Pancreas (tissue), 10 donors: Measurements from ENCODE around the gene DLG1. TPM values are rescaled to one million over a fixed set of nuclear protein-coding genes. Genes with fewer than 3 reads are reported as not detected.

Experiments
- ATAC-seq, 4 donors: fragments of 200-7000 bp; cut with Tn5 transposase; one replicate each; pipeline versions ENCODE4 v1.8.0 to v1.9.1; 2020; ENCODE audit warnings: mild to moderate bottlenecking in 4 of 4, moderate library complexity in 4 of 4
- DNase-seq, 6 donors: peaks; one replicate each; pipeline ENCODE4 v3.0.0-alpha.2; 2020
- FAIRE-seq: peaks from 2 replicates; lab custom pipeline; 2012; peaks lifted over from hg19 to GRCh38; lab: Jason Lieb, UNC
- H3K27ac ChIP-seq, 4 donors: fragments of 200-600 bp; sonication (generic); 1 replicate in 3 of 4; 2 replicates in 1 of 4; pipeline versions ENCODE4 v1.5.0 to v1.8.0; 2020
- H3K27me3 ChIP-seq, 4 donors: fragments of 200-600 bp; one replicate each; pipeline ENCODE4 v1.8.0; 2021
- H3K36me3 ChIP-seq, 3 donors: fragments of 200-600 bp; sonication (generic) in 1 of 3; one replicate each; pipeline versions ENCODE4 v1.5.0 to v1.8.0; 2020 to 2021
- H3K4me1 ChIP-seq, 3 donors: fragments of 200-600 bp; one replicate each; pipeline ENCODE4 v1.8.0; 2021
- H3K4me3 ChIP-seq, 4 donors: fragments of 200-600 bp; sonication (generic) in 2 of 4; one replicate each; pipeline versions ENCODE4 v1.5.0 to v1.8.0; 2020 to 2021
- H3K9me3 ChIP-seq, 4 donors: fragments of 200-600 bp; one replicate each; pipeline ENCODE4 v1.8.0; 2021
- WGBS, 2 donors: extraction: QIAGEN DNeasy Blood & Tissue Kit; methylation state at CpG; one replicate each; pipeline ENCODE4 v1.1.7; 2013; 5-methylcytosine and 5-hydroxymethylcytosine counted together
- intact Hi-C, 3 donors: fragments of 100-400 bp; cut with DNase I; formaldehyde crosslinking; loops; one replicate each; pipeline versions ENCODE4 v1.11.1 to v1.14.2; 2022
- polyA plus RNA-seq, 2 donors: library from polyadenylated mRNA; stranded (reverse); fragments of 200-250 nt; gene quantifications; one replicate each; pipeline ENCODE4 v1.2.3, GENCODE V29; 2013
- total RNA-seq, 6 donors: library from RNA; stranded (reverse); fragmentation: NEBNext Ultra II Directional in 4 of 6; extraction: Animal tissue kit (Norgen Biotek cat#: 25700) in 4 of 6; gene quantifications; one replicate each; pipeline versions ENCODE4 v1.2.1 to v1.2.4, GENCODE V29; 2021 to 2023
- TF ChIP-seq, protein P1 (sequence below), 4 donors: fragments of 200-600 bp; sonication (generic) in 3 of 4; IDR thresholded peaks; one replicate each; pipeline versions ENCODE4 v1.5.0 to v1.8.0; 2021; ENCODE audit warnings: antibody characterized with exemption in 4 of 4
- donor health status: healthy with polysubstance abuse.
- donor health status: DM: no; HTN: no; CAD: no; lungs with moderate emphysema.
- donor health status: DM: no; HTN: no; CAD: no.
- donor health status: control.
- donor health status: control.
- donor health status: Bipolar disorder and iron deficiency.
- donor health status: DM: yes; HTN: yes; CAD: no.
- donor health status: DM: no; HTN: no; CAD: no.
- donor health status: DM: no; HTN: no; CAD: no.
- donor health status: DM: yes; HTN: yes; CAD: no.

The DLG1 gene
- total and polyA plus RNA-seq, 8 donors = 15.9 to 47.9 (median 28.6) TPM

DNA sequence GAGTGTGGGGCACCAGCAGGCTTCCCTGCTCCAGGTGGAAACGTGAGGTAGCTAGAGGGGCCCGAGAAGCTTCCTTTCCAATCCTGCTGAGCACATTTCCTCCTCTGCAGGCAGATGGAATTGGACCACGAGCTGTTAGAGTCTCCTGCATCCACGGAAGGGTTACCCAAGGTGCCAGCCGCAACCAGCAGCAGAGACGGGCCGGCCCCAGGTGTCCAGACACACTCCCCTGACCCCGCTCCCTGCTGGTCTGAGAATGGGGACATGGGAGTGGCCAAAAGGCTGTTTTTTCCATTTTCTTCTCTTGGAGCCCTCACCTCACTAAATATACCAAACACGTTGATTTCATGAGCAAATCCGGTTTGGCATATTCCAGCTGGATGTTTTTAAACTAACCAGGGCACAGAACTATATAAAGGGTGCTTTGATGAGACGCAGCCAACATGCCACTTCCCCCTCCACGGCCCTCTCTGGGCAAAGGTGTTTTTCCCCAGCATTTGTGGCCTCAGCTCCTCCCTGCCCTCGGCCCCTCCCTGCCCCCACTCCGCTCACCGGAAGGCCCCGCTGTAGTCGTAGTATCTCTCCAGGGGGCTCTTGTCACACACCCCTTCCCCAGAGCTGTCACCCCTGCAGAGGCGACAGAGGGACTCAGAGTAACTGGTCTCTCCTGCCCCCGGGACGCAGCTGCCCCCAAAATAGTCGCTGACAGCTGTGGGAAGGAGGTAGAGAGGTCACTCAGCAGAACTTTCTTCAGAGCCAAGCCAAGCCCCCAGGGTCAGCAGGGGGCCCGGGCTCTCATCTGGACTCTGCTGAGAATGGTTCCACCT, 275.8 kb downstream of the DLG1 start:
- H3K9me3 ChIP-seq = no peaks in the 10 kb centered on the region
- TF ChIP-seq, protein P1, sequence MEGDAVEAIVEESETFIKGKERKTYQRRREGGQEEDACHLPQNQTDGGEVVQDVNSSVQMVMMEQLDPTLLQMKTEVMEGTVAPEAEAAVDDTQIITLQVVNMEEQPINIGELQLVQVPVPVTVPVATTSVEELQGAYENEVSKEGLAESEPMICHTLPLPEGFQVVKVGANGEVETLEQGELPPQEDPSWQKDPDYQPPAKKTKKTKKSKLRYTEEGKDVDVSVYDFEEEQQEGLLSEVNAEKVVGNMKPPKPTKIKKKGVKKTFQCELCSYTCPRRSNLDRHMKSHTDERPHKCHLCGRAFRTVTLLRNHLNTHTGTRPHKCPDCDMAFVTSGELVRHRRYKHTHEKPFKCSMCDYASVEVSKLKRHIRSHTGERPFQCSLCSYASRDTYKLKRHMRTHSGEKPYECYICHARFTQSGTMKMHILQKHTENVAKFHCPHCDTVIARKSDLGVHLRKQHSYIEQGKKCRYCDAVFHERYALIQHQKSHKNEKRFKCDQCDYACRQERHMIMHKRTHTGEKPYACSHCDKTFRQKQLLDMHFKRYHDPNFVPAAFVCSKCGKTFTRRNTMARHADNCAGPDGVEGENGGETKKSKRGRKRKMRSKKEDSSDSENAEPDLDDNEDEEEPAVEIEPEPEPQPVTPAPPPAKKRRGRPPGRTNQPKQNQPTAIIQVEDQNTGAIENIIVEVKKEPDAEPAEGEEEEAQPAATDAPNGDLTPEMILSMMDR (IDR thresholded peaks at IDR 0.05) = no peak
- 29 to 37% methylated on average over 22 of the region's 22 CpGs for WGBS, 2 donors
- FAIRE-seq (no peak), DNase-seq (no peak), ATAC-seq (peak in 1 of 4 donors; percentile 48)
- H3K36me3 ChIP-seq = no peaks in the 10 kb centered on the region
- no peaks in the 10 kb centered on the region for H3K27me3 ChIP-seq
- peak overlapping the region in 2 of 4 donors; percentile 41 to 55 for H3K27ac ChIP-seq
- H3K4me1 ChIP-seq = peaks cover 0 to 6% (median 0%) of the 10 kb centered on the region in 3 donors
- no peak overlapping the region for H3K4me3 ChIP-seq
- intact Hi-C loops = no loop called here

DNA sequence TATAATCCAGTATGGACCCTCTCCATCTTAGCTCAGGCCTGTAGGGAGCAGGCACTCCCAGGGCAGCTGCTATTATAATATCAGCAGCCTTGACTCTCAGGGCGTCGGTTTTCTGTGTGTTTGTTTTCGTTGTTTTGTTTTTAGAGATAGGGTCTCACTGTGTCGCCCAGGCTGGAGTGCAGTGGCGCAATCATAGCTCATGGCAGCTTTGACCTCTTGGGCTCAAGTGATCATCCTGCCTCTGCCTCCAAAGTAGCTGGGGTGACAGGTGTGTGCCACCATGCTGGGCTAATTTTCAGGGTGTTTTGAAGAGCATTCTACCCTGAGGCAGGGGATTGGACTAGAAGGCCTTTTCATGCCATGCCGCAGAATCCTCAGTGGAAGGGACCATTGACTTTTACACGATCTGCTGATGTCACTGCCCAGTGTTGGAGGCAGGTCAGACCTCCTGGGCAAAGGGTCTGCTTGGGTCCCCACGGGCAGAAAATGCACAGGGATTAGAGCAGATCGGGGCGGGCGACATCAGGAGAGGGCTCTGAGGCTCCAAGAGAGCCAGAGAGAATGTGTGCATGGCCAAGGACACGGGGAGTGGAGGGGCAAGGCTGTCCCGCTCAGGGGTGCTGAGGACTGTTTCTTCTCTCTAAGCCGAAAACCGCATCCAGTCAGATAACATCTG, 276.5 kb downstream of the DLG1 start:
- intact Hi-C loops = no loop called here
- ATAC-seq = no peak
- WGBS, 2 donors = 69 to 80% methylated on average over 15 of the region's 15 CpGs
- TF ChIP-seq, protein P1 (IDR thresholded peaks at IDR 0.05) = no peak
- Histone ChIP-seq H3K4me1 (peaks cover 0 to 6% (median 0%) of the 10 kb centered on the region in 3 donors), H3K27ac (no peak overlapping the region), H3K36me3 (no peaks in the 10 kb centered on the region), H3K4me3 (no peak overlapping the region), H3K9me3 (no peaks in the 10 kb centered on the region), H3K27me3 (no peaks in the 10 kb centered on the region)
- no peak for FAIRE-seq
- DNase-seq = no peak

DNA sequence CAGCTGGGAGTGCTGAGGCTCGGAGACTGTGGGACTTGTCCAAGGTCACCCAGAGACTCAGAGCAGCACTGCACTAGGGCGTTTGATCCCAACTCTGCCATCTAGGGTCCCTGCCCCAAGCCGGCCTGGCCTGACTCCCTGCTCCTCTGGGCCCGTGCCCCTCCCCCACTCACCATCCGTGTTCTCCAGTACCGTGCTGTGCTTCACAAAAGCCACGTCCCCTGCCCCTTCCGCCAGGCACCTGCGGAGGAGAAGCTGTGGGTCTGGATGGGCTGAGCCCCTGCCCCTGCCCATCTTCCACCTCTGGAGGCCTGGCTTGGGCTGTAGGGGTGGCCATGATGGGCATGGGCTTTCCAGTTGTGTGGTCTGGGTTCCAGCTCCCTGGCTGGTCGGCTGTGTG, 277.2 kb downstream of the DLG1 start:
- DNase-seq (no peak), FAIRE-seq (no peak), ATAC-seq (no peak)
- intact Hi-C loops = no loop called here
- WGBS, 2 donors = 59 to 66% methylated on average over 10 of the region's 10 CpGs
- Histone ChIP-seq H3K27me3 (no peaks in the 10 kb centered on the region), H3K4me1 (peaks cover 0 to 6% (median 0%) of the 10 kb centered on the region in 3 donors), H3K27ac (no peak overlapping the region), H3K36me3 (no peaks in the 10 kb centered on the region), H3K9me3 (no peaks in the 10 kb centered on the region), H3K4me3 (no peak overlapping the region)
- TF ChIP-seq, protein P1 (IDR thresholded peaks at IDR 0.05) = no peak

DNA sequence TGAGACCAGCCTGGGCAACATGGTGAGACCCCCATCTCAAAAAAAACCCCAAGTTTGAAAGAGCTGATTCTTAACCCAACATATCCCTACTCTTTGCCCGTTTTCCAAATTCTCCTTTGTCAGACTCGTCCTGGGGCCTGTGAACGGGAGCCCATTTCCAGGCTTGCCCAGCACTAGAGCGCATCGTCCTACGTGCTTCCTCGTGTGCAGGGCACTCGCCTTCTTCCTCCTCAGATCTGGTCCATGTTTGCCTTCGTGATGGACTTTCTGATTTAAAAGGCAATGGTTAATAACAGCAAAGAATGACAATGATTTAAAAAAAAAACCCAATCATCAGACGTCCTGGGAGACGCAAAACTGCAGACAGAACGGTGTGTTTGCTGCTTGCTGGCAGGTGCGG, 278.9 kb downstream of the DLG1 start:
- DNase-seq (no peak), ATAC-seq (no peak), FAIRE-seq (no peak)
- Histone ChIP-seq H3K27me3 (no peaks in the 10 kb centered on the region), H3K36me3 (no peaks in the 10 kb centered on the region), H3K27ac (no peak overlapping the region), H3K4me3 (no peak overlapping the region), H3K9me3 (no peaks in the 10 kb centered on the region), H3K4me1 (peaks cover 0 to 6% (median 0%) of the 10 kb centered on the region in 3 donors)
- TF ChIP-seq, protein P1 (IDR thresholded peaks at IDR 0.05) = no peak
- intact Hi-C loops = no loop called here
- WGBS, 2 donors = 66 to 77% methylated on average over 13 of the region's 13 CpGs
